Panc1 (cell line): Measurements from ENCODE around the gene AP5S1. TPM values are rescaled to one million over a fixed set of nuclear protein-coding genes. Genes with fewer than 3 reads are reported as not detected.

Experiments
- ATAC-seq: fragments of 200-7000 bp; cut with Tn5 transposase; 2 replicates; pipeline ENCODE4 v1.9.1; 2020; ENCODE audit warnings: mild to moderate bottlenecking, moderate library complexity
- BruUV-seq: library from RNA; stranded (reverse); fragments of 400-500 nt; replicated peaks from 2 replicates; lab custom pipeline; 2021; lab: Mats Ljungman, UMichigan
- CTCF ChIA-PET: fragments of 300-600 bp; sonication (Branson Sonifier 250); formaldehyde crosslinking; loops from one replicate; lab custom pipeline; 2022; ENCODE audit warnings: antibody characterized with exemption; lab: Charles Lee
- POLR2A ChIA-PET: fragments of 300-600 bp; sonication (Branson Sonifier 250); formaldehyde crosslinking; loops from one replicate; lab custom pipeline; 2022; ENCODE audit warnings: antibody characterized with exemption; lab: Charles Lee
- DNase-seq: peaks from one replicate; pipeline ENCODE4 v3.0.0-alpha.2; 2010; ENCODE audit warnings: low read depth, low spot score
- H3K27ac ChIP-seq: 2 replicates; pipeline ENCODE4 v1.5.1; 2011; ENCODE audit warnings: mild to moderate bottlenecking, low read length, inconsistent platforms
- H3K27me3 ChIP-seq: fragments of 200-500 bp; sonication (Bioruptor generic); 2 replicates; pipeline ENCODE4 v1.6.0; 2014; ENCODE audit warnings: low read length, inconsistent platforms; ENCODE audit not compliant: control insufficient read depth, insufficient read depth
- H3K36me3 ChIP-seq: fragments of 200-500 bp; sonication (Bioruptor generic); 2 replicates; pipeline ENCODE4 v1.5.1; 2014; ENCODE audit warnings: inconsistent platforms, mild to moderate bottlenecking, low read length, moderate library complexity; ENCODE audit not compliant: control insufficient read depth, insufficient read depth
- H3K4me1 ChIP-seq: 2 replicates; pipeline ENCODE4 v1.5.1; 2011; ENCODE audit warnings: inconsistent platforms, mild to moderate bottlenecking, low read length, moderate library complexity; ENCODE audit not compliant: control insufficient read depth, insufficient read depth
- H3K4me3 ChIP-seq, 2 experiments: 2 replicates each; pipeline ENCODE4 v1.5.1; 2011 to 2012; ENCODE audit warnings: low read depth in 2 of 2, low read length in 2 of 2, mild to moderate bottlenecking in 2 of 2, inconsistent platforms in 1 of 2, moderate library complexity in 1 of 2
- H3K9me3 ChIP-seq: fragments of 200-500 bp; sonication (Bioruptor generic); 2 replicates; pipeline ENCODE4 v1.5.1; 2014; ENCODE audit warnings: low read depth, mild to moderate bottlenecking, inconsistent platforms, low read length, moderate library complexity; ENCODE audit not compliant: control insufficient read depth, insufficient read depth
- CTCF ChIP-seq: fragments of 450-650 bp; IDR thresholded peaks from 2 replicates; pipeline ENCODE4 v1.5.1; 2017; ENCODE audit warnings: mild to moderate bottlenecking
- POLR2AphosphoS5 ChIP-seq: IDR thresholded peaks from 2 replicates; pipeline ENCODE4 v1.6.1; 2012; ENCODE audit warnings: mild to moderate bottlenecking, low read depth, low read length, moderate library complexity
- SIN3A ChIP-seq: IDR thresholded peaks from 2 replicates; pipeline ENCODE4 v1.6.1; 2012; ENCODE audit warnings: low read depth, mild to moderate bottlenecking, low read length, moderate library complexity, borderline replicate concordance; ENCODE audit not compliant: insufficient read depth
- TCF7L2 ChIP-seq: IDR thresholded peaks from 2 replicates; pipeline ENCODE4 v1.6.1; 2011; ENCODE audit warnings: mild to moderate bottlenecking, low read depth, low read length, inconsistent platforms
- in situ Hi-C: cut with HindIII; loops from 2 replicates; pipeline ENCODE4 v1.10.0; 2016; ENCODE audit warnings: low sequenced_read_pairs, low pct_unique_long_range_greater_than_20kb
- intact Hi-C: fragments of 100-400 bp; cut with micrococcal nuclease; formaldehyde crosslinking; loops from one replicate; pipeline ENCODE4 v1.10.0; 2022; ENCODE audit not compliant: unreplicated experiment
- total RNA-seq: library from RNA; stranded (reverse); gene quantifications from one replicate; pipeline ENCODE4 v1.2.1, GENCODE V29; 2021; ENCODE audit not compliant: unreplicated experiment
- TF ChIP-seq, protein P1 (sequence below), 2 experiments: IDR thresholded peaks; 2 replicates each; pipeline ENCODE4 v1.6.1; 2011 to 2012; ENCODE audit warnings: low read depth in 2 of 2, control low read depth in 1 of 2, low read length in 1 of 2, mild to moderate bottlenecking in 1 of 2, moderate library complexity in 1 of 2; ENCODE audit not compliant: insufficient read depth in 1 of 2

The AP5S1 gene
- total RNA-seq, 1 experiment from 2014 or later = 23.1 TPM

DNA sequence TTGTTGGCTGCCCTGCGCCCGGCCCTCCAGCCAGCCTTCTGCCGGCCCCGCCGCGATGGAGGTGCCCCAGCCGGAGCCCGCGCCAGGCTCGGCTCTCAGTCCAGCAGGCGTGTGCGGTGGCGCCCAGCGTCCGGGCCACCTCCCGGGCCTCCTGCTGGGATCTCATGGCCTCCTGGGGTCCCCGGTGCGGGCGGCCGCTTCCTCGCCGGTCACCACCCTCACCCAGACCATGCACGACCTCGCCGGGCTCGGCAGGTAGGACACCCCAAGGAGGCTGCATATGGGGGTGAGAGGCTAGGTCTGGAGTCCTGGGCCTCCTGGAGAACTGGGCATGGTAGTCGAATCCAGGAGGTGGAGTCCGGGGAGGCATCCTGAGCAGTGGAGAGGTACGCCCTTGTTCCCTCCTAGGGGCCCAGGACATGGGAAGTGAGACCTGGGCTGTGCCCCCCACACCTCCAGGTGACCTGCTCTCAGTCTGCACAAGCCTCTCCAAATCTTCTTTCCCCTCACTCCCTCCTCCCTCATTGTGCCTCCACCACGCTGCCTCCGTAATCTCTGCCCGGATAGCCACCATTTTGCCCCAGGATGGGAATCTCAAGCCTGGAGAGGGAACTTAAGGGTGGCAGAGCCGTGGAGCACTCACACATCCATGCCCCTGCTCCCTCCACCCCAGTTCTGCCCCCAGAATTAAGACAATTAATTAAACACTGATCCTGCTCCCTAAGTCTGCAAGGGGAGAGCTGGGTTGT, 23.7 kb upstream of the AP5S1 start:
- Histone ChIP-seq H3K9me3 (no peaks in the 10 kb centered on the region), H3K36me3 (peaks cover 10% of the 10 kb centered on the region), H3K4me1 (peaks cover 16% of the 10 kb centered on the region), H3K4me3 (peak overlapping the region; percentile 90 to 97), H3K27ac (peak overlapping the region; percentile 97), H3K27me3 (no peaks in the 10 kb centered on the region)
- TF ChIP-seq CTCF = no peak
- BruUV-seq = no TSS peak
- intact Hi-C loops (no loop called here), in situ Hi-C loops (no loop called here)
- ATAC-seq = peak; percentile 20
- DNase-seq = no peak
- ChIA-PET CTCF (interaction anchor here (0.8 to 1.0 kb wide), 3 partner anchors 10 to 28 kb away, joined by 3 to 4 read pairs (median 4); partner anchors contain the start of gene CENPB), POLR2A (interaction anchor here (0.8 kb wide), 1 partner anchor 9 kb away, joined by 4 read pairs; no protein-coding TSS in a partner anchor)

DNA sequence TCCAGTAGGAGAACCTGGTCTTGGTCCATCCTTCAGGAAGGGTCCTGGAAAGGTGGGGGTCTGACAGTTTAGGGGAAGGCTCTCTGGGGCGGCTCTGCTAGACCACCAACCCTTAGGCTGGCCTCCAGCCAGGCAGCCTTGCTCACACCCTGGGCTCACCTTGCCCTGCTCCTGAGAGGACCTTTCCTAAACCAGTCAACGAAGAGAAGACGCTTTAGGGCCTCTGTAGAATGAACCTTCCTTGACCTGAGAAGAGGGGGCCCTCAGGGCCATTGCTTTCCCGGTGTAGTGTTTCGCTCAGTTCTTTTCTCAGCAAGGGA, 23.2 kb upstream of the AP5S1 start:
- Histone ChIP-seq H3K36me3 (peaks cover 10% of the 10 kb centered on the region), H3K27me3 (no peaks in the 10 kb centered on the region), H3K27ac (peak overlapping the region; percentile 97), H3K4me1 (peaks cover 16% of the 10 kb centered on the region), H3K9me3 (no peaks in the 10 kb centered on the region), H3K4me3 (peak overlapping the region; percentile 90 to 97)
- in situ Hi-C loops (no loop called here), intact Hi-C loops (no loop called here)
- DNase-seq = no peak
- TF ChIP-seq, protein P1, sequence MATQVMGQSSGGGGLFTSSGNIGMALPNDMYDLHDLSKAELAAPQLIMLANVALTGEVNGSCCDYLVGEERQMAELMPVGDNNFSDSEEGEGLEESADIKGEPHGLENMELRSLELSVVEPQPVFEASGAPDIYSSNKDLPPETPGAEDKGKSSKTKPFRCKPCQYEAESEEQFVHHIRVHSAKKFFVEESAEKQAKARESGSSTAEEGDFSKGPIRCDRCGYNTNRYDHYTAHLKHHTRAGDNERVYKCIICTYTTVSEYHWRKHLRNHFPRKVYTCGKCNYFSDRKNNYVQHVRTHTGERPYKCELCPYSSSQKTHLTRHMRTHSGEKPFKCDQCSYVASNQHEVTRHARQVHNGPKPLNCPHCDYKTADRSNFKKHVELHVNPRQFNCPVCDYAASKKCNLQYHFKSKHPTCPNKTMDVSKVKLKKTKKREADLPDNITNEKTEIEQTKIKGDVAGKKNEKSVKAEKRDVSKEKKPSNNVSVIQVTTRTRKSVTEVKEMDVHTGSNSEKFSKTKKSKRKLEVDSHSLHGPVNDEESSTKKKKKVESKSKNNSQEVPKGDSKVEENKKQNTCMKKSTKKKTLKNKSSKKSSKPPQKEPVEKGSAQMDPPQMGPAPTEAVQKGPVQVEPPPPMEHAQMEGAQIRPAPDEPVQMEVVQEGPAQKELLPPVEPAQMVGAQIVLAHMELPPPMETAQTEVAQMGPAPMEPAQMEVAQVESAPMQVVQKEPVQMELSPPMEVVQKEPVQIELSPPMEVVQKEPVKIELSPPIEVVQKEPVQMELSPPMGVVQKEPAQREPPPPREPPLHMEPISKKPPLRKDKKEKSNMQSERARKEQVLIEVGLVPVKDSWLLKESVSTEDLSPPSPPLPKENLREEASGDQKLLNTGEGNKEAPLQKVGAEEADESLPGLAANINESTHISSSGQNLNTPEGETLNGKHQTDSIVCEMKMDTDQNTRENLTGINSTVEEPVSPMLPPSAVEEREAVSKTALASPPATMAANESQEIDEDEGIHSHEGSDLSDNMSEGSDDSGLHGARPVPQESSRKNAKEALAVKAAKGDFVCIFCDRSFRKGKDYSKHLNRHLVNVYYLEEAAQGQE (IDR thresholded peaks at IDR 0.05; ENCODE audit: insufficient read depth in 1 of 2, low read depth in 2 of 2, low read length in 1 of 2) = no peak
- TF ChIP-seq TCF7L2 (no peak), SIN3A (no peak), POLR2AphosphoS5 (no peak), CTCF (no peak)
- ChIA-PET POLR2A (no interaction called here), CTCF (no interaction called here)
- ATAC-seq = no peak
- no TSS peak for BruUV-seq
